ENCODE measurements around the gene SNRPD1. TPM values are rescaled to one million over a fixed set of nuclear protein-coding genes. Genes with fewer than 3 reads are reported as not detected.
"Not testable (repeated sequence)": the region's sequence is repeated elsewhere in the genome, so short reads cannot be mapped to it uniquely, and the experiment has no call there.

Gene SNRPD1
- 10 to 100 TPM; 82.5 to 82.9 TPM for total RNA-seq

DNA sequence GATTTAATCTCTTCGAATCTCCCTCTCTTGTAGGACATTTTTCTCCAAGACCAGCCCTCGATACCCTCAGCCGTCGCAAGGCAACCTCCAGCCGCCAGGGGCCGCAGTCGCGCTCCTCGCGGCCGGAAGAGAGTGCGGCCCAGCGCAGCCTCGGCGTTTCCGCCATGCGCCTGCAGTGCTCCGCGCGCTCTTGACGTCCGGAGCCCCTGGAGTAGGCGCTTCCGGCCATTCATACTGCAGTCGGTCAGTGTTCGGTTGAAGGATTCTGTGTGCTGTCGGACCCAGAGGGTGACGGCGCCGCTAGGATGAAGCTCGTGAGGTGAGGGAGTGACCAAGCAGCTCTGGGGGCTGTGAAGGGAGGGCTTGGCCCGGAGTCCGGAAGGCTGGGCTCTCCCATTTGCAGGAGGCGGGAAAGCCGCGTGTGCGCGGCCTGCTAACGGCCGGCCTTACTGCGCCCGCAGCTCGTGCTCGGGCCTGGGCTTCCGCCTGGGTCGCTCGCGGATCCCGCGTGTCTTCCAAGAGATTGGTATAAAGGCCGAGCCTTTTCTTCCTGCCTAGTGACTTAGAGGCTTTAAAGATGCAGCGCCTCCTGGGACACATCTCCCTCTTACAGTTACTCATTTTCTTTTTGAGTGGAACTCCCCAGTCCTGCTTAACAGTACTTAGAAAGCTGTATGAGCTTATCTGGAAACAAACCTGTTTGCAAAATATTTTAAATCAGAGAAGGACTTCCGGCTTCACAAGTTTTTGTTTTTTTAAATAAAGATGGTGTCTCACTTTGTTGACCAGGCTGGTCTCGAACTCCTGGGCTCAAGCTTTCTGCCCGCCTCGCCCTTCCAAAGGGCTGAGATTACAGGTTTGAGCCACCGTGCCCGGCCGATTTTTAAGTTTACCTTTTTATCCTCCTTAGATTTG lies at the start of gene SNRPD1:
TSS of gene SNRPD1 (plus strand) at position 190 of the 915 bp plus-strand sequence. CDS start at position 306, 116 bp downstream.
- Mint-ChIP-seq H3K36me3 (ENCODE audit: insufficient read depth in 2 of 2) (peaks cover 6 to 17% of the 10 kb centered on the region in 2 donors), H3K4me1 (ENCODE audit: low read depth) (peaks cover 53% of the 10 kb centered on the region), H3K27ac (peak within 1 kb of the TSS; percentile 97), H3K27me3 (ENCODE audit: low read depth) (no peaks in the 10 kb centered on the region), H3K9me3 (no peaks in the 10 kb centered on the region), H3K4me3 (peak within 1 kb of the TSS; percentile 98 to 99)
- peak; percentile 98 to 100 for ATAC-seq (replicated peaks in 1 of 2)
- DNase-seq = peak; percentile 90 to 94

DNA sequence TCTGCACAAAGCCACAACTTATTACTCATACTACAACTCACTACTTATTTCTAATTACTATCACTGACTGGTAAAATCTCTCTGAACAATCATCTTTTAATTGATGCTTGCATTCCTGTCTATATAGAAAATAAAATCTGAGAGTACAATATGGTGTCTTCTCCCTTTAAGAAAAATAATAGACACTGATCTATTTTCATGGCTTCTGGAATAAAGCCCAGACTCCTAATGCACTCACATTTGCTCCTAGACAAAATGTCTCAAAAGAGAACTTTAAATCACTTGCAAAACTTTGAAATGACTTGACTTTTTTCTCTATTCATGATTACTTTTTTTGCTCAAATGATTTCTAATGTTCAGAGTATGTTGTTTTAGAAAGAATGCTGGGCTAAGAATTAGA lies 40.3 kb upstream of the SNRPD1 start:
- peak overlapping the region; percentile 47 for H3K27ac Mint-ChIP-seq
- no peak for ATAC-seq (replicated peaks in 1 of 2)
- H3K27me3 Mint-ChIP-seq (ENCODE audit: low read depth) = no peaks in the 10 kb centered on the region
- no peak overlapping the region for H3K4me3 Mint-ChIP-seq
- DNase-seq = no peak
- H3K4me1 Mint-ChIP-seq (ENCODE audit: low read depth) = no peaks in the 10 kb centered on the region
- no peaks in the 10 kb centered on the region for H3K9me3 Mint-ChIP-seq
- peaks cover 5 to 33% of the 10 kb centered on the region in 2 donors for H3K36me3 Mint-ChIP-seq (ENCODE audit: insufficient read depth in 2 of 2)

DNA sequence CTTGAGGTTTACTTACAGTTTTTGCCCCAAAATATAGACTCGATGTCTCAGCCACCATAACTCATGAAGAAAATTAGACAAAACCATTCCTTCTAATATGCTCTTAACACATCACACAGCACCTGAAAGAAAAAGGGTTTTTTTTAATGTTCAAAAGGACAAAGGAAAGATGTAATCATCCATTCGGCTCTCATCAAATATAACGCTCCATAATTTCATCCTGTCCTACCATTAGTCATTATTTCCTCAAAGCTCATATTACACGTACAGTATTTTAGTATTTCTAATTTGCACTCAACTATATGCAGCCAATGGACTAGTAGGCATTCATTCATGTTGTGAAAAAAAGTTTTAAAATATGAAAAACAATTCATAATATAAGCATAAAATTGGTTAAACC lies 36.5 kb upstream of the SNRPD1 start:
- no peak for ATAC-seq (replicated peaks in 1 of 2)
- Mint-ChIP-seq H3K9me3 (no peaks in the 10 kb centered on the region), H3K36me3 (ENCODE audit: insufficient read depth in 2 of 2) (peaks cover 5 to 34% of the 10 kb centered on the region in 2 donors), H3K27ac (no peak overlapping the region), H3K27me3 (ENCODE audit: low read depth) (no peaks in the 10 kb centered on the region), H3K4me1 (ENCODE audit: low read depth) (no peaks in the 10 kb centered on the region), H3K4me3 (no peak overlapping the region)
- no peak for DNase-seq

DNA sequence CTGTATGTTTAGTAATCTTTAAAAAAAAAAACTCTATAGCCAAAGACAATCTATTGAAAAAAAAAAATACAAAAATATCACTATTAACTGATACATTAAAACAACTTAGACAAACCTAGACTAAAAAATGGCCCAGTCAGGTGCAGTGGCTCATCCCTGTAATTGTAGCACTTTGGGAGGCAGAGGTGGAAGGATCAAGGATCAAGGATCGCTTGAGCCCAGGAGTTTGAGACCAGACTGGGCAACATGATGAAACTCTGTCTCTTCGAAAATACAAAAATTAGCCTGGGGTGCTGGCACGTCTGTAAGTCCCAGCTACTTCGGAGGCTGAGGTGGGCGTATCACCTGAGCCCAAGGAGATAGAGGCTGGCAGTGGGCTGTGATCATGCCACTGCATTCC lies 27.7 kb upstream of the SNRPD1 start:
- no peaks in the 10 kb centered on the region for H3K9me3 Mint-ChIP-seq
- peaks cover 5% of the 10 kb centered on the region for H3K4me1 Mint-ChIP-seq (ENCODE audit: low read depth)
- peaks cover 0 to 3% of the 10 kb centered on the region in 2 donors for H3K36me3 Mint-ChIP-seq (ENCODE audit: insufficient read depth in 2 of 2)
- H3K27me3 Mint-ChIP-seq (ENCODE audit: low read depth) = no peaks in the 10 kb centered on the region
- DNase-seq (no peak), ATAC-seq (replicated peaks in 1 of 2) (no peak)
- H3K27ac Mint-ChIP-seq = no peak overlapping the region
- H3K4me3 Mint-ChIP-seq = no peak overlapping the region

DNA sequence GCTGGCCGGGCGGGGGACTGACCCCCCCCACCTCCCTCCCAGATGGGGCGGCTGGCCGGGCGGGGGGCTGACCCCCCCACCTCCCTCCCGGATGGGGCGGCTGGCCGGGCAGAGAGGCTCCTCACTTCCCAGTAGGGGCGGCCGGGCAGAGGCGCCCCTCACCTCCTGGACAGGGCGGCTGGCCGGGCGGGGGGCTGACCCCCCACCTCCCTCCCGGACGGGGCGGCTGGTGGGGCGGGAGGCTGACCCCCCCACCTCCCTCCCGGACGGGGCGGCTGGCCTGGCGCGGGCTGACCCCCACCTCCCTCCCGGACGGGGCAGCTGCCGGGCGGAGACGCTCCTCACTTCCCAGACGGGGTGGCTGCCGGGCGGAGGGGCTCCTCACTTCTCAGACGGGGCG lies 19.8 kb upstream of the SNRPD1 start:
- not testable (repeated sequence) for H3K9me3 Mint-ChIP-seq; H3K4me3 Mint-ChIP-seq; H3K27me3 Mint-ChIP-seq (ENCODE audit: low read depth); ATAC-seq (replicated peaks in 1 of 2); H3K36me3 Mint-ChIP-seq (ENCODE audit: insufficient read depth in 2 of 2); H3K27ac Mint-ChIP-seq; DNase-seq
- peaks cover 16% of the 10 kb centered on the region for H3K4me1 Mint-ChIP-seq (ENCODE audit: low read depth)

DNA sequence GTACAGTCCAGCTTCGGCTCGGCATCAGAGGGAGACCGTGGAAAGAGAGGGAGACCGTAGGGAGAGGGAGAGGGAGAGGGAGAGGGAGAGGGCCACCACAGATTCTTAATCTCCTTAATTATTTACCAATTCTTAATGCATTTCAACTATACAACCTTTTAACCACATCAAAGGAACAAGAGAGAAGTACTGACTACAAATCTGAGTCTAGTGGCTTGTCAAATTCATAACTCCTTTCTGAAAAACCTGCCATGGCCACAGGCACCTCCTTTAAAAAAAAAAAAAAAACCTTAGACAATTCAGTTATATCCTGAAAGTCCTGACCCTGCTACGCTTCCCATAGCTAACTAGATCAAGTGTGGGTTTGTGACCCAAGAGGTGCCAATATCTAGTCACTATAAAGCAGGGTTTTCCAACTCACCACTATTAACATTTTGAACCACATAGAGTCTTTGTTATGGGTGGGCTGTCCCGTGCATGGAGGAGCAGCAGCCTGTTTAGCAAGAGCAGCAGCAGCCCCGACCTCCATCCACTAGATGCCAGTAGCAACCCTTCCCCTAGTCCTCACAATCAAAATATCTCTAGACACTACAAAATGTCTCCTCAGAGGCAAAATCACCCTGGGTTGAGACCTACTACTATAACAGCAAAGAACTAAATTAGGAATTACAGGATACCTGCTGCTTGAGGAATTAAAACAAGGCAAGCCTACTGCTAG lies 18.4 kb upstream of the SNRPD1 start:
- Mint-ChIP-seq H3K4me1 (ENCODE audit: low read depth) (peaks cover 20% of the 10 kb centered on the region), H3K36me3 (ENCODE audit: insufficient read depth in 2 of 2) (peaks cover 0 to 3% of the 10 kb centered on the region in 2 donors)
- peak; percentile 18 to 50 for ATAC-seq (replicated peaks in 1 of 2)

DNA sequence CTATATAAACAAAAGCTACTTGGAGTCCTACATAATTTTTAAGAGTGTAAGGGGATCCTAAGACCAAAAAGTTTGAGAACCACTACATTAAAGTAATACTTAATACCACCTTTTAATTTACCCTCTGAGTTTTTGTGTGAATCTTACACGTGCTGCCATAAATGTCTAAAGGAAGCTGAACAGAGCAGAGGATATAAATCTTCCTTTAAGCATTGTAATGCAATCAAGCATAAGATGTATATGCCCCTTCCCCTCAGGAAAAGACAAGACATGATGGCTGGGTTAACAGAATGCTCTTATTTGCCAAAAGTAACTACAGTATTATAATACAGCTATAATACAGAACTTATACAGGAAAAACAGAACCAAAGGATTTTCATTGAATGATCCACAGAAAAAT lies 14.5 kb upstream of the SNRPD1 start:
- DNase-seq = no peak

More for the DNA sequence above, 18.4 kb upstream of the SNRPD1 start:
- no peaks in the 10 kb centered on the region for H3K9me3 Mint-ChIP-seq
- DNase-seq = no peak
- peak overlapping the region in 1 of 2 donors; percentile 7 for H3K4me3 Mint-ChIP-seq
- no peaks in the 10 kb centered on the region for H3K27me3 Mint-ChIP-seq (ENCODE audit: low read depth)
- H3K27ac Mint-ChIP-seq = no peak overlapping the region

DNA sequence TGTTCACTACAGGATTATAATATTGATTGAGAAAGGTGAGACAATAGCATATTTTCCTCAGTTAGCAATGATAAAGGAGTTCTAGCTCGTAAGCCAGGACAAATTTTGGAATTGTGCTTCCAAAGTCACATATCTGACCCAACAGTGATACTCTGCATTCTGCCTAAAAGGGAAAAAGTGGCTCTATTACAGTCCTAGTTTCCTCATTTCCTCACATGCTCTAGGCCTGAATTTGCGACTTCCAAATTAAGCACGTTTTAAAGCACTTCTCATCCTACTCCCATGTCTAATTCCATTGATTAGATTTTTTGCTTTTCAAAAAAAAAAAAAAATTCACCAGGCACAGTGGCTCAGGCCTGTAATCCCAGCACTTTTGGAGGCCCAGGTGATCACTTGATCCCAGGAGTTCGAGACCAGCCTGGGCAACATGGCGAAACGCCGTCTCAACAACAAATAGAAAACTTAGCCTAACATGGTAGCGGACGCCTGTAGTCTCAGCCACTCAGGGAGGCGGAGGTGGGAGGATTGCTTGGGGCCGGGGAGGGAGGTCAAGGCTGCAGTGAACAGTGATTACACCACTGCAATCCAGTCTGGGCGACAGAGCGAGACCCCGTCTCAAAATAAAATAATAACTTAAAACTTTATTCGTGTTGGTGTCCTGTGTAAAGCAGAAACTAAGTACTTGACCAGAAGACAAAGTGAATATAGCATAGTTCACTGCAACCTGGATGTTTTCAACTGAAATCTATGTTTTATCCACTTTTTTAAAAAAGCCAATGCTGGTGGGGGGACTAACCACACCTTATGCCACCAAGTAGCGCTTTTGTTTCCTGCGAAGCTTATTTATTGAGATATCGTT lies 13.2 kb upstream of the SNRPD1 start:
- Mint-ChIP-seq H3K4me1 (ENCODE audit: low read depth) (peaks cover 22% of the 10 kb centered on the region), H3K27ac (peak overlapping the region; percentile 97), H3K4me3 (peak overlapping the region; percentile 93 to 97)

More for the DNA sequence above, 14.5 kb upstream of the SNRPD1 start:
- no peaks in the 10 kb centered on the region for H3K9me3 Mint-ChIP-seq
- H3K36me3 Mint-ChIP-seq (ENCODE audit: insufficient read depth in 2 of 2) = peaks cover 0 to 3% of the 10 kb centered on the region in 2 donors
- peak overlapping the region in 1 of 2 donors; percentile 52 for H3K4me3 Mint-ChIP-seq
- H3K27ac Mint-ChIP-seq = no peak overlapping the region
- peaks cover 26% of the 10 kb centered on the region for H3K4me1 Mint-ChIP-seq (ENCODE audit: low read depth)
- H3K27me3 Mint-ChIP-seq (ENCODE audit: low read depth) = no peaks in the 10 kb centered on the region
- no peak for ATAC-seq (replicated peaks in 1 of 2)

DNA sequence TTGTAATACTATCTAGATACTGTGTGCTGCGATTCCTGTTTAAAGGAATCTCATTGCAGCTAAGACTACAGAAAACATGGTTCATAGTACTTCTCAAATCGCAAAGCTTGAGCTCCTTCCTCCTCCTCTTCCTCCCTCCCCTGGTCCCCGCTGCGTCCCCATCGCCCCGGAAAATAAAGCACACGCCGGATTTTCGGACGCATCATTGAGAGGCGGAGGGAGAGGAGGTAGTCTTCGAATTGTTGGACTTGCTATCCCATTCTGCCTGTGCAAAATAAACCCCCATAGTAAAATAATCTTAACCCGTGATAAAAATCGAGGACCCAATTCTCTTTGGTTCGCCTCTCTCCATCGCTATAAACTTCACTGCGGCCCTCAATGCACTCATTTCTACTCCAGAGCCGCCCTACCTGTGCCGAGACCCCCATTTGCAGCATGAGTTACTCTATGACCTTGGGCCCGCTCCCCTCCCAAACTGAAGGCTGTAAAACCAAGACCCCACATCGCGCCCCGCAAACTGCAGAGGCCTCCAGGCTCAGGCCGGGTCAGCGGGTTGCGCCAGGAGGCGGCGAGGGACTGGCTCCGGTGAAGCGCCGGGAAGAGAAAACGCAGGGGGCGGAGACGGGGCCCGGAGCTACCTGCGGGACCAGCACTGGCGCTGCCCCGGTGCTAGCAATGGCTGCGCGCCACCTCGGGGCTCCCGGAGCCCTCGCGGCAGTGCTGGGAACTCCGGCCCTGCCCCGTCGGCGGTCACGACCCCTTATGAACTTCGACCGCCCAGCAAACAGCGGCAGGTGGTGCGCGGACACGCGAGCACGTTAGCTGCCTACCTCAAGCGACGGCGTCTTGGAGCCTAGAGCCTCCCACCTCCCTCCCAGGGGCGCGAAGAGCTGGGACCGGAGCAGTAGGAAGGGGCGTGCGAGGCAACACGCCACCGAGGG lies 12.3 kb upstream of the SNRPD1 start:
- peak overlapping the region; percentile 93 to 97 for H3K4me3 Mint-ChIP-seq
- H3K27ac Mint-ChIP-seq = peak overlapping the region; percentile 97
- H3K4me1 Mint-ChIP-seq (ENCODE audit: low read depth) = peaks cover 16% of the 10 kb centered on the region
- ATAC-seq (replicated peaks in 1 of 2) (peak; percentile 56 to 57), DNase-seq (peak; percentile 63 to 64)
- no peaks in the 10 kb centered on the region for H3K9me3 Mint-ChIP-seq
- H3K27me3 Mint-ChIP-seq (ENCODE audit: low read depth) = no peaks in the 10 kb centered on the region
- no peaks in the 10 kb centered on the region for H3K36me3 Mint-ChIP-seq (ENCODE audit: insufficient read depth in 2 of 2)

More for the DNA sequence above, 13.2 kb upstream of the SNRPD1 start:
- Mint-ChIP-seq H3K9me3 (no peaks in the 10 kb centered on the region), H3K36me3 (ENCODE audit: insufficient read depth in 2 of 2) (peaks cover 0 to 2% of the 10 kb centered on the region in 2 donors), H3K27me3 (ENCODE audit: low read depth) (no peaks in the 10 kb centered on the region)
- DNase-seq (no peak), ATAC-seq (replicated peaks in 1 of 2) (no peak)

DNA sequence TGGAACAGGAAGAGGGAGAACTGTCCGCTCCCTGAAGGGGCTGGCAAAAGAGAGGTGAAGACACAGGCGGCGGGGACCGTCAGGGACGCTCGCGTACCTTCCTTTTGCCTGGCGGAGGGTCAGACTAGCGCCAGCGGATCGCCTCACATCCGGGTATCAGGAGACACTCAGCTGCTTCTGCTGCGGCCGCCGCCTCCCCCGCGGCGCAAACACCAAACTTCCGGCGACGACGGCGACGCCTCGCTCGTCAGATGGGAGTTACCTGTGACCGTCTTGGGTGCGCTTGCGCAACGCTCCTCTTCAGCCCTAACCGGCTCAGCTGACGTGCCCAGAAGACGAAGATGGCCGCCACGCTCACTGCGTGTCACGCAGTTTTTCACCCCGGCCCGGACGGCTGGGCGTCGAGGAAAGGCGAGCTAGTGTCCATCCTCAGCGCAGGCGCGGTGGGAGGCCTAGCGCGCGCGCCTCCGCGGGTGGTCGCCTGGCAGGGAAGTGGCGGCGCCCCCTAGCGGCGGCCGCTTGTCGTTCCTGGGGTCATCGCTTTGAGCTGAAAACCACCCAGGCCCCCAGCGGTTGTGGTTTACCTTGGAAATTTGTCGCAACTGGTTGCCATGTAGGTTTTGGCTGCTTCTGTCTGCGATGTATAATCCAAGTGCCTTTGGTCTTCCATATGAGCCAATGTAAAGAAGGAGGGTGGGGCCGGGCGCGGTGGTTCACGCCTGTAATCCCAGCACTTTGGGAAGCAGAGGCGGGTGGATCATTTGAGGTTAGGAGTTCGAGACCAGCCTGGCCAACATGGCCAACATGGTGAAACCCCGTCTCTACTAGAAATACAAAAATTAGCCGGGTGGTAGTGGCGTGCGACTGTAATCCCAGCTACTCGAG lies 11.3 kb upstream of the SNRPD1 start, which contains the start of gene ESCO1:
TSS of gene ESCO1 (minus strand) at position 179 of the 885 bp plus-strand sequence. CDS start 25,861 bp downstream, outside the sequence.
- Mint-ChIP-seq H3K4me1 (ENCODE audit: low read depth) (peaks cover 16% of the 10 kb centered on the region), H3K27me3 (ENCODE audit: low read depth) (no peaks in the 10 kb centered on the region), H3K9me3 (no peaks in the 10 kb centered on the region), H3K36me3 (ENCODE audit: insufficient read depth in 2 of 2) (no peaks in the 10 kb centered on the region), H3K27ac (peak within 1 kb of the TSS; percentile 97), H3K4me3 (peak within 1 kb of the TSS; percentile 93 to 97)
- ATAC-seq (replicated peaks in 1 of 2) (peak; percentile 91 to 93), DNase-seq (peak; percentile 94 to 95)

DNA sequence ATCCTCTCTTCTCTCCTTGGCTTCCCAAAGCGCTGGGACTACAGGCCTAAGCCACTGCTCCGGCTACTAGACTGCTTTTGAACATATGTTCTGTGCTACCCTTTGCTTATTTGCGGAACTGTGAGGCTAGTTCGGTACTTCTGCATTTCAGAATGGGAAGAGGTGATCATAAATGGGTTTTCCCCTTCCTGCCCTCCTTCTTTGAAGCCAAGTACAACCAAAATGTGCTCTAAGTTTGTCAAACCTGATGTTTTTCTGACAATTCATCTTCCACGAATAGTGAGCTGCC lies 9.9 kb upstream of the SNRPD1 start:
- DNase-seq = no peak

More for the DNA sequence above, 9.9 kb upstream of the SNRPD1 start:
- Mint-ChIP-seq H3K4me3 (no peak overlapping the region), H3K4me1 (ENCODE audit: low read depth) (peaks cover 10% of the 10 kb centered on the region), H3K36me3 (ENCODE audit: insufficient read depth in 2 of 2) (no peaks in the 10 kb centered on the region), H3K9me3 (no peaks in the 10 kb centered on the region), H3K27ac (no peak overlapping the region), H3K27me3 (ENCODE audit: low read depth) (no peaks in the 10 kb centered on the region)
- no peak for ATAC-seq (replicated peaks in 1 of 2)
